ENCODE results near the gene DZIP1L.

- no peak for TF ChIP-seq CTCF (IDR thresholded peaks at IDR 0.05 in 8 of 11, conservative IDR thresholded peaks at IDR 0.05 in 3 of 11)
- TF ChIP-seq POLR2A (IDR thresholded peaks at IDR 0.05), result no peak
Measured at GRCh38 chr3:138070006-138070405, 45.4 kb downstream of the DZIP1L start.

Data from spleen (tissue), 7 donors.